Breast epithelium (tissue), 3 donors: ENCODE results near the gene ICAM2.

Experiments
- POLR2A ChIP-seq: fragments of 450-650 bp; IDR thresholded peaks from one replicate; pipeline ENCODE4 v1.6.1; 2016; ENCODE audit warnings: antibody characterized with exemption, mild to moderate bottlenecking, moderate library complexity
- POLR2AphosphoS5 ChIP-seq, 3 donors: sonication (generic); formaldehyde crosslinking; IDR thresholded peaks; one replicate each; pipeline ENCODE4 v1.6.1; 2017; ENCODE audit warnings: antibody characterized with exemption in 3 of 3
- TF ChIP-seq, protein P1 (sequence below), 3 donors: fragments of 450-650 bp; IDR thresholded peaks; one replicate each; pipeline ENCODE4 v1.5.1; 2016 to 2017; ENCODE audit warnings: antibody characterized with exemption in 3 of 3, mild to moderate bottlenecking in 3 of 3, moderate library complexity in 3 of 3

DNA sequence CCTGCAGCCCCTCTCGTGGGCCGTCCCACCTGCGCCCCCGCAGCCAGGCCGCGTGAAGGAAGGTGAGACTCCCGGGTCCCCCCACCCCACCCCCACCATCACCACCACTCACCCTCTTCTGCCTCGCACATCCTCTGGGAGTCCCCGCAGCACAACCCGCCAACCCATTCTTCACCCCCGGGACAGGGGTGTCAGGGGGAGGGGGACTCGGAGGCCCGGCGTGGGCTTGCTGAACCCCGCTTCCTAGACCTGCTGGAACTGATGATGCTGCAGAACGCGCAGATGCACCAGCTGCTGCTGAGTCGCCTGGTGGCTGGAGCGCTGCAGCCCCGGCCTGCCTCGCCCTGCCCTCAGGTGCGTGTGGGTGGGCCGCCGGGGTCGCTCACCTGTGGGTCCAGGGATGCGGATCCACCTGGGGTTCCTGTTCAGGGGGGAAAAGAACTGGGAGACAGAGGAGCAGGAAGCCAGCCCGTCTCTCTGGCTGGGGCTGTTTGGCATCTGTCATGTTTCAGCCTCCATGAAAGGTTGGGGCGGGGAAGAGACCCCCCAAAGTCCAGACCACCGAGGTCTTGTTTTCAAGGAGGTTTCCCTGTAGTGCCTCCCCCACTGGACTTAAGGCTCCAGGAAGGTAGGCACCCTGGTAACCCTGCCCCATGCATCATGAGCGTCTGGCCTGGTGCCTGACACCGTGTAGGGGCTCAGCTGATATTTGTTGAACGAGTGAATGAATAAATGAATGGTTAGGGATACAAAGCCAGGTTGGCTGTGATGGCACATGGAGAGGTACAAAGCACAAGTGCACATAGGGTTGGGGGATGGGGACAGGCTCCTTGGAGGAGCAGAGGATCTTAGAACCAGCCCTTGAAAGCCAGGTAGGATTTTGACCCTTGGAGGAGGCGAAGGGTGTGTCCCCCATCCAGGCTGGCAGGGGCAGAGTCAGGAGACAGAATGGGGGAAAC lies 21.4 kb downstream of the ICAM2 start:
- TF ChIP-seq, protein P1, sequence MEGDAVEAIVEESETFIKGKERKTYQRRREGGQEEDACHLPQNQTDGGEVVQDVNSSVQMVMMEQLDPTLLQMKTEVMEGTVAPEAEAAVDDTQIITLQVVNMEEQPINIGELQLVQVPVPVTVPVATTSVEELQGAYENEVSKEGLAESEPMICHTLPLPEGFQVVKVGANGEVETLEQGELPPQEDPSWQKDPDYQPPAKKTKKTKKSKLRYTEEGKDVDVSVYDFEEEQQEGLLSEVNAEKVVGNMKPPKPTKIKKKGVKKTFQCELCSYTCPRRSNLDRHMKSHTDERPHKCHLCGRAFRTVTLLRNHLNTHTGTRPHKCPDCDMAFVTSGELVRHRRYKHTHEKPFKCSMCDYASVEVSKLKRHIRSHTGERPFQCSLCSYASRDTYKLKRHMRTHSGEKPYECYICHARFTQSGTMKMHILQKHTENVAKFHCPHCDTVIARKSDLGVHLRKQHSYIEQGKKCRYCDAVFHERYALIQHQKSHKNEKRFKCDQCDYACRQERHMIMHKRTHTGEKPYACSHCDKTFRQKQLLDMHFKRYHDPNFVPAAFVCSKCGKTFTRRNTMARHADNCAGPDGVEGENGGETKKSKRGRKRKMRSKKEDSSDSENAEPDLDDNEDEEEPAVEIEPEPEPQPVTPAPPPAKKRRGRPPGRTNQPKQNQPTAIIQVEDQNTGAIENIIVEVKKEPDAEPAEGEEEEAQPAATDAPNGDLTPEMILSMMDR (IDR thresholded peaks at IDR 0.05): no peak
- TF ChIP-seq POLR2AphosphoS5 (IDR thresholded peaks at IDR 0.05) (no peak), POLR2A (no peak)
